Suprapubic skin (tissue), 3 donors: Measurements from ENCODE around the gene DLEU7.

Source experiments
- POLR2A ChIP-seq, 2 donors: fragments of 450-650 bp; IDR thresholded peaks; one replicate each; pipeline ENCODE4 v1.6.1; 2017; ENCODE audit warnings: antibody characterized with exemption in 2 of 2, mild to moderate bottlenecking in 2 of 2, moderate library complexity in 2 of 2
- TF ChIP-seq, protein P1 (sequence below), 2 donors: fragments of 200-600 bp in 1 of 2; fragments of 450-650 bp in 1 of 2; sonication (generic) in 1 of 2; IDR thresholded peaks; one replicate each; pipeline ENCODE4 v1.5.1; 2016 to 2019; ENCODE audit warnings: antibody characterized with exemption in 2 of 2, mild to moderate bottlenecking in 1 of 2, moderate library complexity in 1 of 2

DNA sequence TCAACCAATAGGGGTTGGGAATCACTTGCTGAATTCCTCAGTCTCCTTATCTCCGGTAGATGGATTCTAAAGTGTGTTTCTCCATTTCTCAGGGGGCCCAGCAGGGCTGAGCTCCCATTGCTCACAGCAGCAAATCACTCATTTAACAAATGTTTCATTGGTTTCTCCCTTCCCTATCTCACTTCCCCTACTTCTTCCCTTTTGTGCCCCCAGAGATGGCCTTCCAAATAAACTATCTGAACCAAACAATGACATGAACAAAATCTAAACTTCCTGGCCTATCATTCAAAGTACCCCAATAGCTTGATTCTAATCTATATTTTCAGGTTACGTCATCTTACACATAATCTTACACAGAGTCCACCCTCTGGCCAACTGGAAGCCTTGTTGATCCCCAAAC is 60.4 kb downstream of the DLEU7 start:
- TF ChIP-seq, protein P1, sequence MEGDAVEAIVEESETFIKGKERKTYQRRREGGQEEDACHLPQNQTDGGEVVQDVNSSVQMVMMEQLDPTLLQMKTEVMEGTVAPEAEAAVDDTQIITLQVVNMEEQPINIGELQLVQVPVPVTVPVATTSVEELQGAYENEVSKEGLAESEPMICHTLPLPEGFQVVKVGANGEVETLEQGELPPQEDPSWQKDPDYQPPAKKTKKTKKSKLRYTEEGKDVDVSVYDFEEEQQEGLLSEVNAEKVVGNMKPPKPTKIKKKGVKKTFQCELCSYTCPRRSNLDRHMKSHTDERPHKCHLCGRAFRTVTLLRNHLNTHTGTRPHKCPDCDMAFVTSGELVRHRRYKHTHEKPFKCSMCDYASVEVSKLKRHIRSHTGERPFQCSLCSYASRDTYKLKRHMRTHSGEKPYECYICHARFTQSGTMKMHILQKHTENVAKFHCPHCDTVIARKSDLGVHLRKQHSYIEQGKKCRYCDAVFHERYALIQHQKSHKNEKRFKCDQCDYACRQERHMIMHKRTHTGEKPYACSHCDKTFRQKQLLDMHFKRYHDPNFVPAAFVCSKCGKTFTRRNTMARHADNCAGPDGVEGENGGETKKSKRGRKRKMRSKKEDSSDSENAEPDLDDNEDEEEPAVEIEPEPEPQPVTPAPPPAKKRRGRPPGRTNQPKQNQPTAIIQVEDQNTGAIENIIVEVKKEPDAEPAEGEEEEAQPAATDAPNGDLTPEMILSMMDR (IDR thresholded peaks at IDR 0.05) = no peak
- no peak for TF ChIP-seq POLR2A (IDR thresholded peaks at IDR 0.05)
